ENCODE results near the gene FAAP20.

FAAP20 gene

GRCh38 chr1:2229911-2230731 is 35.5 kb upstream of the FAAP20 start:
- H3K4me1 ChIP-seq (ENCODE audit: control insufficient read depth, insufficient read depth, low read length): peaks cover 19% of the 10 kb centered on the region
- peak overlapping the region; percentile 50 for H3K4me3 ChIP-seq (ENCODE audit: low read length)
- WGBS (ENCODE audit: insufficient coverage, insufficient read length): no CpG with 5 or more reads among the region's 32 CpGs

GRCh38 chr1:2229037-2229864 is 34.7 kb upstream of the FAAP20 start:
- no CpG with 5 or more reads among the region's 77 CpGs for WGBS (ENCODE audit: insufficient coverage, insufficient read length)
- no peaks in the 10 kb centered on the region for H3K9me3 ChIP-seq (ENCODE audit: control insufficient read depth, insufficient read depth, low read length)
- no peaks in the 10 kb centered on the region; the same call in 1 of the 2 replicates for H3K36me3 ChIP-seq (ENCODE audit: control insufficient read depth, insufficient read depth, low read length)
- DNase-seq (ENCODE audit: low read depth, low spot score): no peak
- peak overlapping the region; percentile 50 for H3K4me3 ChIP-seq (ENCODE audit: low read length)
- H3K27me3 ChIP-seq (ENCODE audit: control insufficient read depth, insufficient read depth, low read length): no peaks in the 10 kb centered on the region
- peaks cover 17% of the 10 kb centered on the region for H3K4me1 ChIP-seq (ENCODE audit: control insufficient read depth, insufficient read depth, low read length)
- H3K27ac ChIP-seq (ENCODE audit: low read length): no peak overlapping the region

More at GRCh38 chr1:2229911-2230731, 35.5 kb upstream of the FAAP20 start:
- H3K36me3 ChIP-seq (ENCODE audit: control insufficient read depth, insufficient read depth, low read length): no peaks in the 10 kb centered on the region; the same call in 1 of the 2 replicates
- no peak for DNase-seq (ENCODE audit: low read depth, low spot score)
- H3K27me3 ChIP-seq (ENCODE audit: control insufficient read depth, insufficient read depth, low read length): no peaks in the 10 kb centered on the region
- H3K9me3 ChIP-seq (ENCODE audit: control insufficient read depth, insufficient read depth, low read length): no peaks in the 10 kb centered on the region
- no peak overlapping the region for H3K27ac ChIP-seq (ENCODE audit: low read length)

GRCh38 chr1:2228694-2229036 is 34.1 kb upstream of the FAAP20 start:
- H3K4me3 ChIP-seq (ENCODE audit: low read length): peak overlapping the region; percentile 50
- H3K27me3 ChIP-seq (ENCODE audit: control insufficient read depth, insufficient read depth, low read length): no peaks in the 10 kb centered on the region
- no peaks in the 10 kb centered on the region; the same call in 1 of the 2 replicates for H3K36me3 ChIP-seq (ENCODE audit: control insufficient read depth, insufficient read depth, low read length)
- H3K9me3 ChIP-seq (ENCODE audit: control insufficient read depth, insufficient read depth, low read length): no peaks in the 10 kb centered on the region
- no peak for DNase-seq (ENCODE audit: low read depth, low spot score)
- no CpG with 5 or more reads among the region's 50 CpGs for WGBS (ENCODE audit: insufficient coverage, insufficient read length)
- H3K4me1 ChIP-seq (ENCODE audit: control insufficient read depth, insufficient read depth, low read length): peaks cover 17% of the 10 kb centered on the region
- H3K27ac ChIP-seq (ENCODE audit: low read length): no peak overlapping the region

GRCh38 chr1:2228157-2228594 is 33.6 kb upstream of the FAAP20 start, which contains the start of gene SKI:
TSS of gene SKI (plus strand) at chr1:2228319. CDS start at chr1:2228767, 448 bp downstream.
- H3K27ac ChIP-seq (ENCODE audit: low read length): no peak within 1 kb of the TSS
- H3K9me3 ChIP-seq (ENCODE audit: control insufficient read depth, insufficient read depth, low read length): no peaks in the 10 kb centered on the region
- DNase-seq (ENCODE audit: low read depth, low spot score): no peak
- peak within 1 kb of the TSS; percentile 66 for H3K4me3 ChIP-seq (ENCODE audit: low read length)
- no CpG with 5 or more reads among the region's 100 CpGs for WGBS (ENCODE audit: insufficient coverage, insufficient read length)
- H3K4me1 ChIP-seq (ENCODE audit: control insufficient read depth, insufficient read depth, low read length): peaks cover 17% of the 10 kb centered on the region
- no peaks in the 10 kb centered on the region; the same call in 1 of the 2 replicates for H3K36me3 ChIP-seq (ENCODE audit: control insufficient read depth, insufficient read depth, low read length)
- no peaks in the 10 kb centered on the region for H3K27me3 ChIP-seq (ENCODE audit: control insufficient read depth, insufficient read depth, low read length)

- WGBS (ENCODE audit: insufficient coverage, insufficient read length): no CpG with 5 or more reads among the region's 129 CpGs
These were observed 33.0 kb upstream of the FAAP20 start for GRCh38 chr1:2227346-2228156.

GRCh38 chr1:2226525-2227345 is 32.2 kb upstream of the FAAP20 start:
- Histone ChIP-seq H3K27me3 (ENCODE audit: control insufficient read depth, insufficient read depth, low read length) (no peaks in the 10 kb centered on the region), H3K9me3 (ENCODE audit: control insufficient read depth, insufficient read depth, low read length) (no peaks in the 10 kb centered on the region), H3K27ac (ENCODE audit: low read length) (no peak overlapping the region), H3K36me3 (ENCODE audit: control insufficient read depth, insufficient read depth, low read length) (no peaks in the 10 kb centered on the region; the same call in 1 of the 2 replicates), H3K4me1 (ENCODE audit: control insufficient read depth, insufficient read depth, low read length) (peaks cover 15% of the 10 kb centered on the region), H3K4me3 (ENCODE audit: low read length) (peak overlapping the region; percentile 66)
- WGBS (ENCODE audit: insufficient coverage, insufficient read length): no CpG with 5 or more reads among the region's 73 CpGs
- DNase-seq (ENCODE audit: low read depth, low spot score): no peak

More at GRCh38 chr1:2227346-2228156, 33.0 kb upstream of the FAAP20 start:
- H3K4me3 ChIP-seq (ENCODE audit: low read length): peak overlapping the region; percentile 66
- no peaks in the 10 kb centered on the region for H3K27me3 ChIP-seq (ENCODE audit: control insufficient read depth, insufficient read depth, low read length)
- H3K4me1 ChIP-seq (ENCODE audit: control insufficient read depth, insufficient read depth, low read length): peaks cover 17% of the 10 kb centered on the region
- DNase-seq (ENCODE audit: low read depth, low spot score): no peak
- H3K9me3 ChIP-seq (ENCODE audit: control insufficient read depth, insufficient read depth, low read length): no peaks in the 10 kb centered on the region
- H3K36me3 ChIP-seq (ENCODE audit: control insufficient read depth, insufficient read depth, low read length): no peaks in the 10 kb centered on the region; the same call in 1 of the 2 replicates
- H3K27ac ChIP-seq (ENCODE audit: low read length): no peak overlapping the region

GRCh38 chr1:2224631-2225428 is 30.3 kb upstream of the FAAP20 start:
- Histone ChIP-seq H3K4me3 (ENCODE audit: low read length) (no peak overlapping the region), H3K36me3 (ENCODE audit: control insufficient read depth, insufficient read depth, low read length) (no peaks in the 10 kb centered on the region; the same call in 1 of the 2 replicates), H3K4me1 (ENCODE audit: control insufficient read depth, insufficient read depth, low read length) (peaks cover 4% of the 10 kb centered on the region; the same call in 1 of the 2 replicates), H3K27ac (ENCODE audit: low read length) (no peak overlapping the region), H3K27me3 (ENCODE audit: control insufficient read depth, insufficient read depth, low read length) (no peaks in the 10 kb centered on the region), H3K9me3 (ENCODE audit: control insufficient read depth, insufficient read depth, low read length) (no peaks in the 10 kb centered on the region)
- DNase-seq (ENCODE audit: low read depth, low spot score): no peak
- no CpG with 5 or more reads among the region's 18 CpGs for WGBS (ENCODE audit: insufficient coverage, insufficient read length)

- Histone ChIP-seq H3K4me1 (ENCODE audit: control insufficient read depth, insufficient read depth, low read length) (0 out of 2 replicates have a peak, but pooled peaks cover 4% of the 10 kb centered on the region), H3K4me3 (ENCODE audit: low read length) (no peak overlapping the region), H3K27me3 (ENCODE audit: control insufficient read depth, insufficient read depth, low read length) (no peaks in the 10 kb centered on the region), H3K27ac (ENCODE audit: low read length) (no peak overlapping the region), H3K36me3 (ENCODE audit: control insufficient read depth, insufficient read depth, low read length) (no peaks in the 10 kb centered on the region), H3K9me3 (ENCODE audit: control insufficient read depth, insufficient read depth, low read length) (no peaks in the 10 kb centered on the region)
- no CpG with 5 or more reads among the region's 7 CpGs for WGBS (ENCODE audit: insufficient coverage, insufficient read length)
- no peak for DNase-seq (ENCODE audit: low read depth, low spot score)
These were observed 29.6 kb upstream of the FAAP20 start for GRCh38 chr1:2224170-2224584.

GRCh38 chr1:2221271-2221670 is 26.7 kb upstream of the FAAP20 start:
- Histone ChIP-seq H3K4me1 (ENCODE audit: control insufficient read depth, insufficient read depth, low read length) (0 out of 2 replicates have a peak, but pooled peaks cover under 1% of the 10 kb centered on the region), H3K27ac (ENCODE audit: low read length) (no peak overlapping the region), H3K9me3 (ENCODE audit: control insufficient read depth, insufficient read depth, low read length) (no peaks in the 10 kb centered on the region), H3K36me3 (ENCODE audit: control insufficient read depth, insufficient read depth, low read length) (no peaks in the 10 kb centered on the region), H3K4me3 (ENCODE audit: low read length) (no peak overlapping the region), H3K27me3 (ENCODE audit: control insufficient read depth, insufficient read depth, low read length) (no peaks in the 10 kb centered on the region)
- no CpG with 5 or more reads among the region's 3 CpGs for WGBS (ENCODE audit: insufficient coverage, insufficient read length)
- DNase-seq (ENCODE audit: low read depth, low spot score): no peak

Measured in iPS DF 6.9 (cell line).